GM19099 (cell line): ENCODE measurements around the gene SORCS1.

Source experiments
- POLR2A ChIP-seq: IDR thresholded peaks from 3 replicates; pipeline ENCODE4 v1.6.1; 2011; ENCODE audit warnings: low read depth; ENCODE audit not compliant: insufficient read length; ENCODE audit errors: extremely low read depth

Gene SORCS1

DNA sequence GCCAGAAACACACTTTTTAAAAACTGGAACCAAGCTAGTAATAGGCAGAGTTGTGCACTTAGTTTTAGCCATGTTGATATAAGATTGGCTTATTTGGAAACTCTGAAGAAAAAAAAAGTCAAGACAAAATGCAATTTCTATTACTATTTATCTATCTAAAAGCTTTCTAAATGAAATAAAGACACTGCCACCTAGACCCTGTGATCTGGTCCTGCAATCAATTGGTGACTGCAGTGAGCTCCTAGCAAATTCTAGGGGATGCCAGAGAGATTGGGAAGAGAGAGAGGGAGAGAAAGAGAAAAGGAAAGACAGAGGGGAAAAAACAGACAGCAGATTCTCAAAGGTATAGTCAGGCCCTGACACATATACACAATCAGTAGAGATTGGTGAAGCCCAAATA is 25.3 kb downstream of the SORCS1 start:
- no peak for TF ChIP-seq POLR2A

DNA sequence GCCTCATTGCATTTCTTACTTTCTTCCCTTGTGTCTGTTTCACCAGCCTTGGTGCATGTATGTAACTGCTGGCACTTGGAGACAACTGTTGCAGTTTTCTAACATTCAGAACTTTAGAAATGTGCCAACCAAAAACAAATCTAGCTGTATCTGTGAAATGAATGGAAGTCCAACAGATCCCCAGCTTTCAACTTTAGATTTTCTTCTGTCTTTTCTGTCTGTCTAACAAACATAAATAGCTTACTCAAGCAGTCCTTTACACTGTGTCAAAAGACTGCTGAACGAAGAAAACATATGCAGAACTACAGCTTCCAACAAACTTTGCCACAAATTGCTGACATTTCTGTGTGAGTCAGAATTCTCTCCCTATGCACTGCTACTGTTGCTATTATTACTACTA is 30.9 kb downstream of the SORCS1 start:
- TF ChIP-seq POLR2A = no peak

DNA sequence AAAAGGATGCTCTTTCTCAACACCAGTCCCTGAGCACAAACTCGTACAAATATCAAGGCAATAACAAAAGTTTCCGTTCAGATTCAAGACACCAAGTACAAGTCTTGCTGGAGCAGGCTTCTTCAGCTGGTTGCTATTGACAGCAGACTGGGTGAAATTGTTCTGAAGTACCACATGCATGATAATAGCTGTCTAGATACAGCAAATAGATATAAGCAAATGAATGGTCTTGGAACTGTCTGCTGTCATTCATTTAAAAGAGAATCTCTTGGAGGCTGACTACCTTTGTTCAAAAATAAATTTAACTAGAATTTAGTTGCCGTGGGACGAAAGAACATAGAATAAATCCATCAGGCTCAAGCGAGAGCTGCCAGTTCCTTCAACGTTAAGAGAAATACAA is 35.5 kb downstream of the SORCS1 start:
- TF ChIP-seq POLR2A = no peak

DNA sequence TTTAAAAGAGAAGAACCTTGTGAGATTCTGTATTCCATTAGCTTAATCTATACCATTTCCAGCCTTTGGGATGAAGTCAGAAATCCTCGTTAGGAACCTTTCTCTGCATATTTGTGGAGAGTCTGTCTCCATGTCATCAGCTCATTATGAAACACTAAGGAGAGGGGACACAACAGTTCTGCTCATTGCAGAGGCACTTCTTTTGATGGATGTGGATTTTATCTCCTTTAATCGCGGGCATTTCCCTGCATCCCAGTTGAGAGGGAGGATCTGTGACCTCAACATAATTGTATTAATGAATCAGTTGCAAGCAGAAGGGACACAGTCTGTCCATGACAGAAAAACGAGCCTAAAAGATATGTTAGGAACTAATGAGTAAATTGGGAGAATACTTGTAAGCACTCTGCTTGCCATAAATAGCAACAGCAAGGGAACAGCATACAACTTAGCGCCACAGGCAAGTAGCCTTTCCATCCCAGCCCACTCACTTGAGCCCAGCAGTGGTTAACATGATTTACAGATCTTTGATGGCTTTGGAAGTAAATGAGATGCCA is 37.9 kb downstream of the SORCS1 start:
- no peak for TF ChIP-seq POLR2A

DNA sequence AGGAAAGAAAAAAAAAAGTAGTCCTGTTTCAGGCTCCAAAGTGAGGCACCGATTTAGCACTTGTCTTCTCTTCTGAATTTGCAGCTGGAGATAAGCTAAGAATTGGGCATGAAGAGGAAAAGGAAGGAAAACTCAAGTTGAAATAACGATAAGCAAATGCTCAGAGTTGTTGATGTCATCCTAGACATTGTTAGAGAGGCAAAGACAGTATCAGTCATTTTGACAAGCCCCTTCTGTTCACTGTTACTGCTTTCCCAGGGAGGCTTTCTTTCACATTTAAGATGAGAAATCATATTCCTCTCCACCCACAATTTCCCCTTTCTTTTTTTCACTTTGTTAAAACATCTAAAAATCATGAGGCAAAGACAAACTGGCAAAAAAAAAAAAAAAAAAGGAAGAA is 41.8 kb downstream of the SORCS1 start:
- no peak for TF ChIP-seq POLR2A

DNA sequence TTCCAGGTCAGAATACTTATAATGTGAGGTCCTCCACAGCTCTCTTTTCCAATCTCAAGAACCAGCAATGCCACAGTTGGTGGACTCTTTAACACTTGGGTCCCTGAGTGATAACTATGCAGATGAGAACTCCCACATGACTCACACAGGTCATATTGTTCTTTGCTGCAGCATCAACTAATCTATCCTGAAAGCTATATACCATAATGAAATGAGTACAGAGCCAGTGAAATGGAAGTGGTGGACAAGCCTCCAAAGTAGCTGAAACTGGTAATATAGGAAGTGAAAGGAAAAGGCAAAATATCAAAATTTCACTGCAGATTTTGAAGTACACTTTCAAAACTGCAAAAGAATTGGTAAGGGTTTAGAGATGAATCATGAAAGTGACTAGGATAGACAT is 45.6 kb downstream of the SORCS1 start:
- no peak for TF ChIP-seq POLR2A

DNA sequence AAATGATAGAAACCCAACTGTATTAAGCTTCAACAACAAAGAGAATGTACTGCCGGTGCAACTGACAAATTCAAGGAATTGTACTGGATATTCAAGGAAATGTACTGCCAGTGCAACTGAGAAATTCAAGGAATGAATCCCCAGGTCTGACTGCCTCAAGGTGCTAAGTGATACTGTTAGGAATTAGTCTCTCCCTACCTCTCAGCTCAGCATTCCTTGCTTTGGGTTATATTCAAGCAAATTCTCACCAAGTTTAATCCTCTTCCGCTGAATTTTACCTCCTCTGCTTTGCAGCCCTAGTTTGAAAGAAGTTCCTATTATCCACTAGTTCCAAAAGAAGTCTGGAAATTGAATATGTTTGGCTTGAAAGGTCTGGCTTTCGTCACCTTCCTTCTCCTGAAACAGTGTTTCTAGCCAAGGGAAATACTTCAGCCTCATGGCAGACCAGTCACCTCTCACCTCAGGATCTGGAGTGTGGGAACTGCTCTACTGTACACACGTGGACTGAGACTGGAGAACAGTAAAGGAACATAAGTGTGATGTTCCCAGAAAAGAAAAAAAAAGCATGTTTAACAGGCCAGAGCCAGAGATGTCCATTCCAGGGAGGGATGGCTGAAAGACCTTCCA is 60.4 kb downstream of the SORCS1 start:
- no peak for TF ChIP-seq POLR2A

DNA sequence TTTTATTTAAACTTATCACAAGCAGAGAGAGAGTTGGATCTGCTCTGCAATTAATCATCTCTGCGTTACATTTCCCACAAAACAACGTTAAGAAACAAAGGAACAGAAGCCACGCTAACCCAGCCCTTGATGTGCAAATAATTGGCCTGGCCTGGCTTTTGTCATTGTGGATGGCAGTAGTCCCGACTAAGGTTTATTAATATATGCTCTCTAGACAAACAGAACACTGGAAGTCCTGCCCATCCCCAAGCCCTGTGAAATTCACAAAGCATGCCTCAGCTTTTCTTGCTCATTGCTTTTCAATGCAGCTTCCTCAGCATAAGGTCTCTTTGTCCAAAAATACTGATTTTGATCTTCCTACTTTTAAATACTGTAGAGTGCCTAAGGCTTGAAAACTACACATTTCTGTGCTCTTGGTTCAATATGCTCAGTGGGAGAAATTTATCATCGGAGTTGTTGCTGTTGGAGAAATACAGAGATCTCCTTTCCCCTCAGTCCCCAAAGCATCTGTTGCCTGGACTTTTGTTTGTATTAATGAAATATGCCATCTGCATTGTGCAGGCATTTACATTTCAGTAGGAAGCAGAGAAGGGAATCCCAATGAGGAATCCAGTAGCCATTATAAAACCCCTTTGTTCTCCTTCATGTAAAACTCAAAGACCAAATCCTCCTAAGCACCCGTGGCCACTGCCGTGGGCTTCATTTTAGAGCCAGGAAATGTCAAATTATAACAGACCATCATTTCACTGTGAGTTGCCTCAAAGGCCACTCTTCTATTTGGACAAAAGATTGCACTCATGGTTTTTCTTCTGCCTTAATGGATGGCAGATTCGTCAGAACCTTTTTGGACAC is 61.1 kb downstream of the SORCS1 start:
- no peak for TF ChIP-seq POLR2A

DNA sequence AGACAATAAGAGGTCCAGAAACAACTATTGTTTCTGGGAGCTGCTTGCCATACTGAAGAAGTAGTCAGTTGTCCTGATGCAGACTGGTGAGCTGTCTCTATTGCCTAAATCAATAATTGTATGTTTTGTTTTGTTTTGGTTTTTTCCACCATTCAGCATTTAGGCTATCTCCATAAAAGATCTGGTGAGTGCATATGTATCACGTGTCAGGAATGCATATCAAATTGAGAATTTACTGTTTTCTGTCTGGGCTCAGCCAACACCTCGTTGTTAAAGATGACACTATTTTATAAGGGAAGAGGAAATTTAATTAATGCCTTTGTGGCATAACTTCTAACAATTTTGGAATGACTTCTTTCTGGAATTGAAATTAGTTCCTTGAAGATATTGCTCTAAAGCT is 66.2 kb downstream of the SORCS1 start:
- TF ChIP-seq POLR2A = no peak

DNA sequence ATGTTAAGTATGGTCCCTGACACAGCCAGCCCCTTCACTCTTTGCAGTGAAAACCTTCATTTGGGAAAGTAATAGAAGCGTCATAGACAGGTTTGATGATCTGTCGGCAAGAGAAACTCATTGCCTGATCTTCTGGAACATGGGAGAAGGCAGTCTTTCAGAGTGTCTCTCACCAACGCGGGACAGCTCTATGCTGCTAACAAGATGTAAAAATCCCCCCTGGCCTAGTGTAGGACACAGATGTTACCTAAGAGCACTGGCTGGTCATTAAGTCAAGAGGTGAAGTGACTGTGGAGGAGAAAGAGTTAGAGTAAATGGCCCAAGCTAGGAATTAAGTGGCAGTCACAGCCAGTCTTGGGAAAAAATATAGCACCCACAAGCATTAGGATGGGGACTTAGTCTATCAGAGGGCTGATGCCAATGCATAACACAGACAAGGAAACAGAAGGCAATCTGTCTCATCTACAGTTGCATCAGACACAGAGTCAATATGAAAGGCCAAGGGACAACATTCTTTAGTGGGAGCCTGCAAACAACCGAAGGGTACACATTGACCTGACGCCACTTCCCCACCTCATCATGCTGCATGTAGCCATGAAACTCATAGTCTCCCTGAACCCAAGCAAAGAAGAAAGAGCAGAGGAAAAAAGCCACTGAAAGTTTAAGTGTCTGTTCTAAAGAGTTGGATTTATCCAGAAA is 69.5 kb downstream of the SORCS1 start:
- no peak for TF ChIP-seq POLR2A

DNA sequence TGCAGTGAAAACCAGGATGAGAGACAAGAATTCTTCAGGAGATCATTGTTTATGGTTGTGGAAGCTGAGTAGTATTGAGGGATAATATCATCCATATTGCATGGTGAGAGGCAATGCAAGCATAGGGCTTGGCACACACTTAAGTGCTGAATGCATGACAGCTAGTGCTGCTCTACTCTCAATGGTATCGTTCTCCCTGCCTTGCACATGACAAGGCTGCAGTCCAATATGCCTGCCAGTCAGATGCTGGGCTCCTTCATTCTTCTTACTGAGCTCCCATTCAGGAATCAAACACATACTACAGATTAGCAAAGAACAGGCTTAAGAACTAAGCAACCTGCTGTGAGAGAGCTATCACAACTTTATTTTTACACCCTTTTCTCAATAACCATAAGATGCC is 72.2 kb downstream of the SORCS1 start:
- no peak for TF ChIP-seq POLR2A

DNA sequence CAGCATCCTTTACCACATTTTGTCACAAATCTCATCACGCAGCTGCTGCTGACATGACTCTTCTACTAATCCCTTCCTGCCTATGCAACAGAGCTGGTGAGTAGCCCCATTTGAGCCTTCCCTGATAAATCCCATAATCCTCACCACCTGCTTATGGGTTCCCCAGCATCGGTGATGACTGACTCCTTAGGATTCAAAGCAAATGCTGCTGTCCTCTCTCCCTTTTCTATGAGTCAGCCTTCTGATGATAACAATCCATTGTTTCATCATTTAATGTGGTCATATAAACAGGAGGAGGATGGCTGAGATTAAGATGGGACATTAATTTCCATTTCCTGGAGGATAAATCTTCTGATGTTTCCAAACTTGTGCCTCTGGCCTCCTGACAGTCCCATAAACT is 73.4 kb downstream of the SORCS1 start:
- no peak for TF ChIP-seq POLR2A

DNA sequence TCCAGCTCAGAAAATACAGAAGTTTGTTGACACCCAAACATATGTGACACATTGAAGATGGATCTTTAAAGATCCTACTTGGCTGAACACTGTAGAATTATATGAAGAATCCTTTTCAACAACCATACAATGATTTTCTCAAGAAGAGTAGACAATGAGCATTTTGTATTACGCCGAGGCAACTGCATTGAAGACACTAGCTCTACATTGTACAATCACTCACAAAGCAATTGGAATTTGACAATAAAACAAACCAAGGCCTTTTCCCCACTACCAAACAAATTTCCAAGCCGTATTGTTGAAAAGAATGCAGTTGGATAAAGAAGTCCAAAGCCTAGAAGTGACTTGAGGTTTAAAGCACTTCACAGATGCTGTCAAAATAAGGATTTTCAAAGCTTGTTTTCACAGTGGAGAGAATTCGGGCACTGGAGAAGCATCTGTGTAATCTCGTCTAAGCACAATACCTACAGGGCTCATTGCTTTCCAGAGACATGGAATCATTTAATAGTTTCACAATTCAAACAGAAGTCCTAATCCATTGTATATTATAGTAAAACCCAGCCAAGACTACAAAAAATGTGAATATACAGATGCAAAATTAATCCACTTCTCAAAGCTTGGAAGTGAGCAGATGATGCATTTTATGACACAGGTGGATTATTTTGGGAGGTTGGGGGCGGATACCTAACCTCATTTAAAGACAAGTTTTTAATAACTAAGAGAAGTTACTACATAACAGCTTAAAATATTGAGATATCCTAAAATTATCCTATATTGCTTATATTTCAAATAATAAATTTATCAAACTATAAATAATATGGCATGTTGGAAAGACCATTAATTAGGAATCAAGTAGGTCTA is 78.6 kb downstream of the SORCS1 start:
- TF ChIP-seq POLR2A = no peak

DNA sequence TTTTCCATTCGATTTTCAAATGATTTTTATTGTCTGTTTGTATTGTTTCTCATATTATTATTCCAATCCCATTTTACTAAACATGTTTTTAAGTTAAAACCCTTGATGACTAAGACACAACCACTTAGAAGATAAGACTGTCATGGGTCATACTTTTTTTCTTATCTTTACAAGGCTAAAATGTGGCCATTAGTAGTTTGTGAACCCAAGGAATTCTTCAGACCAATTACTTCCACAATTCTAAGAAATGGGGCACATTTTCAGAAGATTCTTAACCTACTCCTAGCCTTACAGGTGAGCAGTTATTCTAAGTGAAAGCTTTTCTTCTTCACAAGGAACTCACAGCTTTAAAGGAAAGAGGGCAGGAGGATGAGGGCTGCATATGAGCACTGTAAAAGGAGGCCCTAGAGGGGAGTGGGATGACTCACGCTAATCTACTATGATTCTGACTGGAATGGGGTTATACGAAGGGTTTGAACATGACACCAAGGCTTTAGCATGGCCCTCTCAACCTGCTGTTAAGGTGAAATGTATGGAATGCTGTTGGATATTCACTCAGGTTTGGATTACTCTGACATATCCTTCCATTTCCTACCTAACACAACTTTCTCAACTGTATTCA is 81.0 kb downstream of the SORCS1 start:
- TF ChIP-seq POLR2A = no peak
